ENCODE measurements around the gene GPR3. TPM values are rescaled to one million over a fixed set of nuclear protein-coding genes. Genes with fewer than 3 reads are reported as not detected.

The GPR3 gene
- polyA plus RNA-seq, 1 experiment = 1.3 TPM

DNA sequence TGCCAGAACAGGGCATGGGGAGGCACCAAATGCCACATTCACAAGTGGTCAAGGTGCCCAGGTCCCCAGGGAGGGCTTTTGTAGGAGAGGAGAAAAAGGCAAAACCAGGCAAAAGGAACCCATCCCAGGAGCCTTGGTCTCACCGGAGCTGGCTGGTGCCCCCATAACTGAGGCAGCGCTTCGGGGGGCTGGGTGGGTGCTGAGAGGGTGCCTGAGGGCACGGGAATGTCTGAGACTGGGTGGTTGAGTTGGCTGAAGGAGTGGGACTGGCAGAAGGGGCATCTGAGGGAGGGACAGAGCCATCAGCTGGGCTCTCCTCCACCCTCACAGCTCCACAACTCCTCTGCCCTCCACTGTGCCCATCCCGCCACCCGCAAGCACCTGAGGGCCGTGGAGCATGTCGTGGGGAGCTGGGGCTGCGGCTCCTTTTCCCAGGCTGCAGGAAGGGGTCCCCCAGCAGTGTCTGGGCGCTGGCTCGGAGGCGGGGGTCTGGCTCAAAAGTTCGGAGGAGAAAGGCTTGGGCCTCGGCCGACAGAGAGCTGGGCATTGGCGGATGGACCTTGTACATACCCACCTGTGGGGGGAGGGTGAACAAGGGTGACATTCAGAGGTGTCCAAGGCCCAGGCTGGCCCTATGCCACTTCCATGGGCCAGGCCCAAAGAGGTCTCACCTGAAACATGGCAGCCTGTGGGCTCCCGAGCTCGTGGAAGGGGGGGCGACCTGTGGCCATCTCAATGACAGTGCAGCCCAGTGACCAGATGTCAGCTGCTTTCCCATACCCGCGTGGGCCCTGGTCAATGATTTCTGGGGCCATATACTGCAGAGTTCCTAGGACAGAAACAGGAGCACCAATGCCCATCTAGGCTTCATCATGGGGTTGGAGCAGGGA is 34.1 kb upstream of the GPR3 start:
- POLR2A ChIA-PET = interaction anchor here (1.1 to 1.2 kb wide), 2 partner anchors 9 to 56 kb away, joined by 3 to 4 read pairs; no protein-coding TSS in a partner anchor
- H3K9me3 ChIP-seq (ENCODE audit: control insufficient read depth, insufficient read depth, low read length) = no peaks in the 10 kb centered on the region; the same call in 1 of the 2 replicates
- H3K27me3 ChIP-seq (ENCODE audit: control insufficient read depth, insufficient read depth, low read length) = no peaks in the 10 kb centered on the region
- DNase-seq (ENCODE audit: low read depth, low spot score) = no peak
- CTCF ChIA-PET = interaction anchor here (0.5 to 2.3 kb wide), 13 partner anchors 8 to 61 kb away, joined by 3 to 25 read pairs (median 8); partner anchors contain the start of genes FCN3, MAP3K6 and SYTL1
- no peak overlapping the region for H3K4me3 ChIP-seq (ENCODE audit: low read depth, low read length)
- TF ChIP-seq, protein P1, sequence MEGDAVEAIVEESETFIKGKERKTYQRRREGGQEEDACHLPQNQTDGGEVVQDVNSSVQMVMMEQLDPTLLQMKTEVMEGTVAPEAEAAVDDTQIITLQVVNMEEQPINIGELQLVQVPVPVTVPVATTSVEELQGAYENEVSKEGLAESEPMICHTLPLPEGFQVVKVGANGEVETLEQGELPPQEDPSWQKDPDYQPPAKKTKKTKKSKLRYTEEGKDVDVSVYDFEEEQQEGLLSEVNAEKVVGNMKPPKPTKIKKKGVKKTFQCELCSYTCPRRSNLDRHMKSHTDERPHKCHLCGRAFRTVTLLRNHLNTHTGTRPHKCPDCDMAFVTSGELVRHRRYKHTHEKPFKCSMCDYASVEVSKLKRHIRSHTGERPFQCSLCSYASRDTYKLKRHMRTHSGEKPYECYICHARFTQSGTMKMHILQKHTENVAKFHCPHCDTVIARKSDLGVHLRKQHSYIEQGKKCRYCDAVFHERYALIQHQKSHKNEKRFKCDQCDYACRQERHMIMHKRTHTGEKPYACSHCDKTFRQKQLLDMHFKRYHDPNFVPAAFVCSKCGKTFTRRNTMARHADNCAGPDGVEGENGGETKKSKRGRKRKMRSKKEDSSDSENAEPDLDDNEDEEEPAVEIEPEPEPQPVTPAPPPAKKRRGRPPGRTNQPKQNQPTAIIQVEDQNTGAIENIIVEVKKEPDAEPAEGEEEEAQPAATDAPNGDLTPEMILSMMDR (IDR thresholded peaks at IDR 0.05; ENCODE audit: low read depth, low read length) = no peak
- H3K27ac ChIP-seq (ENCODE audit: low read depth, low read length) = no peak overlapping the region

DNA sequence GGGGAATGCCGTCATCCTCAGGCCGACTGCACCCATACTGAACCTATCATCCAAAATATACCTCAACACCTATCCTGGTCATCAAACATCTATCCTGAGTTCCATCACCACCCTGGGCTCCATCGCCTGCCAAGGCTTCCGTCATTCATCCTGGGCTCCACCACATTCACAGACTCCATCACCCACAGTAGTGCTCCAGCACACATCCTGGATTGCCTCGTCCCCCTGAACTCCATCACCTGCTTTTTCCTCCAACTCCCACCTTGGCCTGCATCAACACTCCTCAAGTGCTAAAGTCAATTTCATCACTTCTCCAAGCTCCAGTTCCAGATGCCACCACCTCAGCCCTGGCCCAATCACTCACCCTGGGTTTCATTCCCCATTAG is 33.5 kb upstream of the GPR3 start:
- DNase-seq (ENCODE audit: low read depth, low spot score) = no peak
- H3K27ac ChIP-seq (ENCODE audit: low read depth, low read length) = no peak overlapping the region
- H3K4me3 ChIP-seq (ENCODE audit: low read depth, low read length) = no peak overlapping the region
- TF ChIP-seq, protein P1 (IDR thresholded peaks at IDR 0.05; ENCODE audit: low read depth, low read length) = no peak
- ChIA-PET POLR2A (no interaction called here), CTCF (interaction anchor here (0.5 to 2.3 kb wide), 2 partner anchors 16 to 36 kb away, joined by 3 to 13 read pairs; partner anchors contain the start of gene FCN3)
- H3K27me3 ChIP-seq (ENCODE audit: control insufficient read depth, insufficient read depth, low read length) = no peaks in the 10 kb centered on the region
- no peaks in the 10 kb centered on the region; the same call in 1 of the 2 replicates for H3K9me3 ChIP-seq (ENCODE audit: control insufficient read depth, insufficient read depth, low read length)

DNA sequence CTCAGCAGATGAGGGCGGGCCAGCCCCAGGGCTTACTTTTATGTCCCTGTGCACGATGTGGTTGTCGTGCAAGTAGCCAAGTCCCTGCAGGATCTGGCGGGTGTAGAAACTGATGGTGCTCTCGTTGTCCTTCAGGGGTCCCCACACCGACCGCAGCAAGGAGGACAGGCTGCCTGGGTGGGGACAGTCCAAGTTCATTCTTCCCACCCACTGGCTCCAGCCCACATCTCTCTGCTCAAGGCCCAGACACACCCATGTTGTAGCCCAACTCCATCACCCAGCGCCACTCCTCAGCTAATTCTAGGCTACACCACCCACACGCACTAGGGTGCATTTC is 32.6 kb upstream of the GPR3 start:
- POLR2A ChIA-PET = no interaction called here
- H3K27me3 ChIP-seq (ENCODE audit: control insufficient read depth, insufficient read depth, low read length) = no peaks in the 10 kb centered on the region
- H3K27ac ChIP-seq (ENCODE audit: low read depth, low read length) = no peak overlapping the region
- no peak for DNase-seq (ENCODE audit: low read depth, low spot score)
- no peaks in the 10 kb centered on the region; the same call in 1 of the 2 replicates for H3K9me3 ChIP-seq (ENCODE audit: control insufficient read depth, insufficient read depth, low read length)
- CTCF ChIA-PET = no interaction called here
- no peak overlapping the region for H3K4me3 ChIP-seq (ENCODE audit: low read depth, low read length)
- TF ChIP-seq, protein P1 (IDR thresholded peaks at IDR 0.05; ENCODE audit: low read depth, low read length) = no peak

DNA sequence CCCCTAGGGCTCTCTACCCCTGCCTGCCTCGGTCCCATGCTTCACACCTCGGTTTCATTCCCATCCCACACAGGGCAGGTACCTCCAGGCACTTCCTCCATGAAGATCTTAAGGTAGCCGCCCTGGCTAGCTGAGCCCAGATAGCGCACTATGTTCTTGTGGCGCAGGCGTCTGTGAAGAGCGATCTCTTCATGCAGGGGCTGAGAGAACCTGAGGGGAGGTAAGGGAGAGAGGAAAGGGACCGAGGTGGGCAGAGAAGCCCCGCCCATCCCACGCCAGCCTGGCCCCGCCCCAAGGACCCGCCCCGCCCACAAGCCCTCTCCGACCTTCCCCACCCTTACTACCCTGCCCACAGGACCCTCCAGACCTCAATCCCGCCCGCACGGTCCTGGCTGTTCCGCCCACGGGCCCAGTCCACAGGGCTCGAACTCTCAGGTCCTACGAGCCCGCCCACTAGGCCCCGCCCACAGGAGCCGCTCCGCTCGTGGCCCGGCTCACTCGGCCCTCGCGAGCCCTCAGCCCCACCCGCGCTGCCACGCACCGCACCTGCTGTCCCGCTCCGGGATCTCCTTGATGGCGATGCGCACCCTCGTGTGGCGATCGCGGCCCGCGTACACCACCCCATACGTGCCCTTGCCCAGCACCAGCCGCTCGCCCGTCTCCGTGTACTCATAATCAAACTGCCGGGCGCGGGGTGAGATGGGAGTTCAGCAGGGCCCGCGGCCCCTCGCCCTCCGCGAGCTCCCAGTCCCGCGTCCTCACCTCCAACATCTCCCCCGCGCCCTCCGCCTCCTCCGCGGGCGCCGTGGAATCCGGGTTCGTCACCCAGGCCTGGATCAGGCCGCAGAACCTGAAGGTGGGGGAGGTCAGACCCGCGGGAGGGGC is 32.0 kb upstream of the GPR3 start:
- POLR2A ChIA-PET = no interaction called here
- Histone ChIP-seq H3K27me3 (ENCODE audit: control insufficient read depth, insufficient read depth, low read length) (no peaks in the 10 kb centered on the region), H3K27ac (ENCODE audit: low read depth, low read length) (no peak overlapping the region), H3K4me3 (ENCODE audit: low read depth, low read length) (no peak overlapping the region), H3K9me3 (ENCODE audit: control insufficient read depth, insufficient read depth, low read length) (no peaks in the 10 kb centered on the region; the same call in 1 of the 2 replicates)
- TF ChIP-seq, protein P1 (IDR thresholded peaks at IDR 0.05; ENCODE audit: low read depth, low read length) = no peak
- CTCF ChIA-PET = no interaction called here
- DNase-seq (ENCODE audit: low read depth, low spot score) = no peak
